Measurements from ENCODE around the gene AUH.

GRCh38 chr9:91346644-91347043 lies 15.1 kb downstream of the AUH start:
- TF ChIP-seq, protein P1, sequence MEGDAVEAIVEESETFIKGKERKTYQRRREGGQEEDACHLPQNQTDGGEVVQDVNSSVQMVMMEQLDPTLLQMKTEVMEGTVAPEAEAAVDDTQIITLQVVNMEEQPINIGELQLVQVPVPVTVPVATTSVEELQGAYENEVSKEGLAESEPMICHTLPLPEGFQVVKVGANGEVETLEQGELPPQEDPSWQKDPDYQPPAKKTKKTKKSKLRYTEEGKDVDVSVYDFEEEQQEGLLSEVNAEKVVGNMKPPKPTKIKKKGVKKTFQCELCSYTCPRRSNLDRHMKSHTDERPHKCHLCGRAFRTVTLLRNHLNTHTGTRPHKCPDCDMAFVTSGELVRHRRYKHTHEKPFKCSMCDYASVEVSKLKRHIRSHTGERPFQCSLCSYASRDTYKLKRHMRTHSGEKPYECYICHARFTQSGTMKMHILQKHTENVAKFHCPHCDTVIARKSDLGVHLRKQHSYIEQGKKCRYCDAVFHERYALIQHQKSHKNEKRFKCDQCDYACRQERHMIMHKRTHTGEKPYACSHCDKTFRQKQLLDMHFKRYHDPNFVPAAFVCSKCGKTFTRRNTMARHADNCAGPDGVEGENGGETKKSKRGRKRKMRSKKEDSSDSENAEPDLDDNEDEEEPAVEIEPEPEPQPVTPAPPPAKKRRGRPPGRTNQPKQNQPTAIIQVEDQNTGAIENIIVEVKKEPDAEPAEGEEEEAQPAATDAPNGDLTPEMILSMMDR (IDR thresholded peaks at IDR 0.05): no peak
- no peak for TF ChIP-seq POLR2A (IDR thresholded peaks at IDR 0.05)

Data from Peyer's patch (tissue), 4 donors.